Activated B cell treated with CpG ODN at 0.5 μM for 24 hours (primary cell): ENCODE measurements around the gene MYRIP. TPM values are rescaled to one million over a fixed set of nuclear protein-coding genes. Genes with fewer than 3 reads are reported as not detected.

Experiments used
- ATAC-seq: fragments of 200-7000 bp; cut with Tn5 transposase; one replicate; pipeline ENCODE4 v1.10.0; 2021; ENCODE audit warnings: low read depth, mild to moderate bottlenecking, moderate library complexity
- CTCF ChIA-PET: fragments of 350-600 bp; sonication (Branson Sonifier 250); formaldehyde crosslinking; loops from one replicate; lab custom pipeline; 2021; ENCODE audit warnings: antibody characterized with exemption; lab: Charles Lee
- POLR2A ChIA-PET: fragments of 350-600 bp; sonication (Branson Sonifier 250); formaldehyde crosslinking; loops from one replicate; lab custom pipeline; 2021; ENCODE audit warnings: antibody characterized with exemption; lab: Charles Lee
- DNase-seq: peaks from one replicate; pipeline ENCODE4 v3.0.0; 2022
- H3K27ac Mint-ChIP-seq: one replicate; pipeline ENCODE4 v1.8.0; 2020; ENCODE audit warnings: mixed read lengths
- H3K27me3 Mint-ChIP-seq: one replicate; pipeline ENCODE4 v1.8.0; 2021; ENCODE audit warnings: mixed read lengths
- H3K36me3 Mint-ChIP-seq: one replicate; pipeline ENCODE4 v1.8.0; 2021; ENCODE audit warnings: low read depth, mixed read lengths
- H3K4me1 Mint-ChIP-seq: one replicate; pipeline ENCODE4 v1.8.0; 2021; ENCODE audit warnings: mixed read lengths
- H3K4me3 Mint-ChIP-seq: one replicate; pipeline ENCODE4 v1.8.0; 2020; ENCODE audit warnings: mild to moderate bottlenecking, mixed read lengths
- H3K9me3 Mint-ChIP-seq: one replicate; pipeline ENCODE4 v1.8.0; 2020; ENCODE audit warnings: mixed read lengths
- intact Hi-C: fragments of 100-400 bp; cut with micrococcal nuclease; formaldehyde crosslinking; loops from one replicate; pipeline ENCODE4 v1.15.1; 2024
- total RNA-seq: library from RNA; stranded (reverse); gene quantifications from 2 replicates; pipeline ENCODE4 v1.2.3, GENCODE V29; 2022
- TF ChIP-seq, protein P1 (sequence below): fragments of 200-600 bp; IDR thresholded peaks from one replicate; pipeline ENCODE4 v1.8.0; 2022; ENCODE audit warnings: antibody characterized with exemption, mild to moderate bottlenecking

Gene MYRIP
- total RNA-seq, 1 donor from 2014 or later: 0.20 TPM

DNA sequence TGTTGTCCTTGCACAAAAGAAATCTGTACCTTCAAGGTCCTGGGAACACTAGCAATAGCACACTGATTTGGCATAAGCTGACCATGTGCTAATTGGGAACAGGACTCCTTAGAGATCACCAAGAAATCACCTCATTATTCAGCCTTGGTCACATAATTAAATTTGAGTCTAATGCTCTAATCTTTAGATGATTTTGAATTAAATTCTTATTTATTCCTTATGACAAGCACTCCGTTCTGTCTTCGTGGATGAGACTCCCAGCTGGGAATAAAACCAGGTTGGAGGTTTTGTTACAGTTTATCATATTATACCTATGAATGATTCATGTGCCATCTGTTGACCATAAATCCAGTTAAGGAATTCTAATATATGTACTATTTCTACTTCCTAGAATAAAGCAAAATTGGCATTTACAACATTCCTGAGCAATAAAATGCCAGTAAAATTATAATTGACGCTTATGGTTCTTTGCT is 162.2 kb downstream of the MYRIP start:
- intact Hi-C loops: no loop called here
- H3K27ac Mint-ChIP-seq: no peak overlapping the region
- H3K4me3 Mint-ChIP-seq: no peak overlapping the region
- POLR2A ChIA-PET: no interaction called here
- H3K36me3 Mint-ChIP-seq: no peaks in the 10 kb centered on the region
- DNase-seq: no peak
- H3K9me3 Mint-ChIP-seq: no peaks in the 10 kb centered on the region
- no peak for ATAC-seq
- no peaks in the 10 kb centered on the region for H3K4me1 Mint-ChIP-seq
- TF ChIP-seq, protein P1, sequence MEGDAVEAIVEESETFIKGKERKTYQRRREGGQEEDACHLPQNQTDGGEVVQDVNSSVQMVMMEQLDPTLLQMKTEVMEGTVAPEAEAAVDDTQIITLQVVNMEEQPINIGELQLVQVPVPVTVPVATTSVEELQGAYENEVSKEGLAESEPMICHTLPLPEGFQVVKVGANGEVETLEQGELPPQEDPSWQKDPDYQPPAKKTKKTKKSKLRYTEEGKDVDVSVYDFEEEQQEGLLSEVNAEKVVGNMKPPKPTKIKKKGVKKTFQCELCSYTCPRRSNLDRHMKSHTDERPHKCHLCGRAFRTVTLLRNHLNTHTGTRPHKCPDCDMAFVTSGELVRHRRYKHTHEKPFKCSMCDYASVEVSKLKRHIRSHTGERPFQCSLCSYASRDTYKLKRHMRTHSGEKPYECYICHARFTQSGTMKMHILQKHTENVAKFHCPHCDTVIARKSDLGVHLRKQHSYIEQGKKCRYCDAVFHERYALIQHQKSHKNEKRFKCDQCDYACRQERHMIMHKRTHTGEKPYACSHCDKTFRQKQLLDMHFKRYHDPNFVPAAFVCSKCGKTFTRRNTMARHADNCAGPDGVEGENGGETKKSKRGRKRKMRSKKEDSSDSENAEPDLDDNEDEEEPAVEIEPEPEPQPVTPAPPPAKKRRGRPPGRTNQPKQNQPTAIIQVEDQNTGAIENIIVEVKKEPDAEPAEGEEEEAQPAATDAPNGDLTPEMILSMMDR: no peak
- H3K27me3 Mint-ChIP-seq: peaks cover 12% of the 10 kb centered on the region
- CTCF ChIA-PET: no interaction called here

DNA sequence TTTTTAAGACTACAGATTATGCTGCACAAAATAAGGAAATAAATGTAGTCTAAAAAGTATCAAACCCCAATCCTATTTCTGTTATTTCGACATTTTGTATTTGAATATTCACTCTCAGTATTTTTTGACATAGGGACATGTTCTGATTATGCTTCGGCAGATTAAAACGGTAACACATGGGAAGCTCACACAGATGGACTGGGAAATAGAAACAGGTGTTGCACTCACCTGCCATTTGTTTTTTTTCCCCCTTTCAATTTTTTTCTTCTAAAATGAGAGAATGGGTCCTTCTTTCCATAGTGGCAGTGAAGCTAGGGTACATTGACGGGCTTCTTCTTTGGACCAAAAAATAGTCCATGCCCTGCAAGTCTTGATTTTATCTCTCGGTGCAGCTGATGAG is 163.1 kb downstream of the MYRIP start:
- intact Hi-C loops: no loop called here
- Mint-ChIP-seq H3K9me3 (no peaks in the 10 kb centered on the region), H3K27me3 (peaks cover 12% of the 10 kb centered on the region), H3K36me3 (no peaks in the 10 kb centered on the region), H3K4me1 (no peaks in the 10 kb centered on the region), H3K27ac (no peak overlapping the region), H3K4me3 (no peak overlapping the region)
- ChIA-PET CTCF (no interaction called here), POLR2A (no interaction called here)
- DNase-seq (no peak), ATAC-seq (no peak)
- TF ChIP-seq, protein P1: no peak

DNA sequence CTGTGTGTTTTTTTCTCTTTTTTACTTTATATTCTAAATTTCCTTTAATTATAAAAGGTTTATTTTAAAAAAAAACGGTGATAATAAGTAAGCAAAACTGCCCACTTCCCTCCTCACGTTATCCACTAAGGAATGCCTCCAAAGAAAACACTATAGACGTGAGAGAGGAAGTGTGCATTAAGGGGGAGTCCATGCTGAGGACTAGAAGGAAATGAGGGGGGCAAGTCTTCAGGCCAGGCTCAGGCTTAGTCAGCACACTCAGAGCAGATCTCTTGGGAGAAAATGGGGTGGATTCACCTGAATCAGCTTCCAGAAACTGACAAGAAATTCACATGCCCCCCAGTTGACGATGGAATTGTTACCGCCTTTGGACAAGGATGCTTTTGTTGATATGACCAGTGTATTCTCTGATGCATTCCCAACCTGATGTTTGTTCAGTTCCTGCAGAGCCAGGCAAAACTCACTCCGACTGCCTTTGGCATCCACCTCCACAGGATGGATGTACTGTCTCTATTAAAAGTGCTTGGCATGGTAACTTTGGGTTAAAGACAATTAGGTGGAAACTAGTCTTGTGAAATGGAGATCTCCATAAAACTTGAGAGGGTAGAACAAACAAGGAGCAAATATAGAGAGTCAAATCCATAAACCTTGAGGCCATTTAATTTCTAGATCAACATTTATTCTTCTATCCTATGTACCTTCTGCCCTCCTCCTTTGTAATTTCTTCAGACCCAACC is 167.8 kb downstream of the MYRIP start:
- peaks cover 1% of the 10 kb centered on the region for H3K27me3 Mint-ChIP-seq
- no peak for ATAC-seq
- ChIA-PET POLR2A (no interaction called here), CTCF (no interaction called here)
- H3K36me3 Mint-ChIP-seq: no peaks in the 10 kb centered on the region
- H3K27ac Mint-ChIP-seq: no peak overlapping the region
- H3K9me3 Mint-ChIP-seq: no peaks in the 10 kb centered on the region
- intact Hi-C loops: no loop called here
- no peak for DNase-seq
- TF ChIP-seq, protein P1: no peak
- H3K4me3 Mint-ChIP-seq: no peak overlapping the region
- no peaks in the 10 kb centered on the region for H3K4me1 Mint-ChIP-seq

DNA sequence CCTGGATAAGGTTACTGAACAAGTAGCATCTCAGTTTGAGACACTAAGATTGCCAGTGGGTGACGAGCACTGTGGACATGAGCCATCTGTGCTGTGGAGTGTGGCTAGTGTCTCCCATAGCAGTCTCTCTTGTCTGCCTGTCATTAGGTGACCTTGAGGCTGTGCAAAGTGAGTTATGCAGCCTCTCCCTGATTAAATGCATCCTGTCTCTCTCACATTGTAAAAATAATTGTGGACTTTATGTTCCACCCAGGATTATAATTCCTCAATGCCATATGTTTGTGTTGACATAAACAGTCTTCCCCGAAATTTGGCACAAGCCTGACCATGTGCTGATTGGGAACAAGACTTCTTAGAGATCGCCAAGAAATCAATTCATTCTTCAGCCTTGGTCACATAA is 168.9 kb downstream of the MYRIP start:
- TF ChIP-seq, protein P1: no peak
- Mint-ChIP-seq H3K27me3 (peaks cover 1% of the 10 kb centered on the region), H3K4me1 (no peaks in the 10 kb centered on the region), H3K27ac (no peak overlapping the region), H3K9me3 (no peaks in the 10 kb centered on the region), H3K4me3 (no peak overlapping the region), H3K36me3 (no peaks in the 10 kb centered on the region)
- no peak for ATAC-seq
- POLR2A ChIA-PET: no interaction called here
- CTCF ChIA-PET: no interaction called here
- no peak for DNase-seq
- intact Hi-C loops: no loop called here

DNA sequence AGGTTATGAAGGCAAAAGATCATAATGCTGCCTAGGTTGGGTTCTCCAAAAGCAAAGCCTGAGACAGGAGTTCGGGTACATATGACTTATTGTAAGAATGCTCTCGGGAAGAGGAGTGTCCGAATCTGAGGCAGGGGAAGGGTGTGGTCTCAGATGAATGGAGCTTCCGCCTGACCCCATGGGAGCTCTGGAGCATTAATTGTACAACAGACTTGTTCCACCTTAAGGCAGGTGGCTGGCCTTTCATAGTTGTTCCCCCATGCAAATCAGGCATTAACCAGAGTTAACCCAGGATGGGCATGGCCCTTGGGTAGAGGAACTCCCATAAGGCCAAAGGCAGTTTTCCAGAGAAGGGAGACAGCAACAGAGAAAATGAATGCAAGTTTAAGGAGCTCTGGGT is 170.6 kb downstream of the MYRIP start:
- no peaks in the 10 kb centered on the region for H3K4me1 Mint-ChIP-seq
- H3K9me3 Mint-ChIP-seq: no peaks in the 10 kb centered on the region
- H3K27ac Mint-ChIP-seq: no peak overlapping the region
- intact Hi-C loops: no loop called here
- ATAC-seq (no peak), DNase-seq (no peak)
- no peak overlapping the region for H3K4me3 Mint-ChIP-seq
- POLR2A ChIA-PET: no interaction called here
- CTCF ChIA-PET: no interaction called here
- peaks cover under 1% of the 10 kb centered on the region for H3K27me3 Mint-ChIP-seq
- TF ChIP-seq, protein P1: no peak
- H3K36me3 Mint-ChIP-seq: no peaks in the 10 kb centered on the region
